GM23338 (cell line): ENCODE data around the gene FSIP2. TPM values are rescaled to one million over a fixed set of nuclear protein-coding genes. Genes with fewer than 3 reads are reported as not detected.

Source experiments
- ATAC-seq: fragments of 200-7000 bp; cut with Tn5 transposase; 3 replicates; pipeline ENCODE4 v1.9.1; 2020
- DNase-seq: peaks from one replicate; pipeline ENCODE4 v3.0.0-alpha.2; 2015; ENCODE audit warnings: low spot score
- H2AFZ ChIP-seq: fragments of 200-600 bp; sonication (generic); 2 replicates; pipeline ENCODE4 v1.8.0; 2016; ENCODE audit warnings: antibody characterized with exemption, mild to moderate bottlenecking, moderate library complexity
- H3F3A ChIP-seq: fragments of 200-600 bp; sonication (generic); replicated peaks from 2 replicates; pipeline ENCODE4 v1.8.0; 2017; ENCODE audit warnings: antibody characterized with exemption, mixed run types, low read depth
- H3K27ac ChIP-seq: fragments of 200-600 bp; sonication (generic); 2 replicates; pipeline ENCODE4 v1.6.1; 2016; ENCODE audit warnings: low read depth
- H3K27me3 ChIP-seq: fragments of 200-600 bp; sonication (generic); 2 replicates; pipeline ENCODE4 v1.8.0; 2016; ENCODE audit warnings: mild to moderate bottlenecking, mixed run types, moderate library complexity; ENCODE audit not compliant: insufficient read depth
- H3K36me3 ChIP-seq: fragments of 200-600 bp; sonication (generic); 2 replicates; pipeline ENCODE4 v1.8.0; 2016; ENCODE audit warnings: mild to moderate bottlenecking; ENCODE audit not compliant: insufficient read depth
- H3K4me1 ChIP-seq: fragments of 200-600 bp; sonication (generic); 2 replicates; pipeline ENCODE4 v1.8.0; 2016; ENCODE audit warnings: mild to moderate bottlenecking, moderate library complexity; ENCODE audit not compliant: insufficient read depth
- H3K4me2 ChIP-seq: fragments of 200-600 bp; sonication (generic); 2 replicates; pipeline ENCODE4 v1.7.1; 2017; ENCODE audit warnings: mixed run types
- H3K4me3 ChIP-seq: fragments of 200-600 bp; sonication (generic); 2 replicates; pipeline ENCODE4 v1.6.1; 2016; ENCODE audit warnings: mixed run types
- H3K79me2 ChIP-seq: fragments of 200-600 bp; sonication (generic); replicated peaks from 2 replicates; pipeline ENCODE4 v1.8.0; 2017; ENCODE audit warnings: mild to moderate bottlenecking; ENCODE audit not compliant: insufficient read depth
- H3K9me2 ChIP-seq: fragments of 200-600 bp; sonication (generic); 2 replicates; pipeline ENCODE4 v1.8.0; 2017; ENCODE audit not compliant: insufficient read depth
- H4K20me1 ChIP-seq: fragments of 200-600 bp; sonication (generic); replicated peaks from 2 replicates; pipeline ENCODE4 v1.8.0; 2017; ENCODE audit warnings: mild to moderate bottlenecking; ENCODE audit not compliant: insufficient read depth
- H3K27ac Mint-ChIP-seq: 2 replicates; pipeline ENCODE4 v1.8.0; 2020; ENCODE audit warnings: inconsistent platforms, mild to moderate bottlenecking, moderate library complexity, mixed read lengths
- H3K27me3 Mint-ChIP-seq: 3 replicates; pipeline ENCODE4 v1.8.0; 2022; ENCODE audit warnings: low read depth, mild to moderate bottlenecking, moderate library complexity, mixed read lengths, inconsistent platforms; ENCODE audit not compliant: insufficient read depth, poor library complexity
- H3K36me3 Mint-ChIP-seq: 3 replicates; pipeline ENCODE4 v1.8.0; 2021; ENCODE audit warnings: low read depth, mild to moderate bottlenecking, inconsistent platforms, moderate library complexity, mixed read lengths
- H3K4me1 Mint-ChIP-seq: 3 replicates; pipeline ENCODE4 v1.8.0; 2020; ENCODE audit warnings: mild to moderate bottlenecking, inconsistent platforms, mixed read lengths
- H3K4me3 Mint-ChIP-seq: 3 replicates; pipeline ENCODE4 v1.8.0; 2021; ENCODE audit warnings: moderate library complexity, mild to moderate bottlenecking, inconsistent platforms, mixed read lengths
- H3K9me3 Mint-ChIP-seq: 3 replicates; pipeline ENCODE4 v1.8.0; 2020; ENCODE audit warnings: moderate library complexity, mild to moderate bottlenecking, inconsistent platforms, mixed read lengths
- CREB1 ChIP-seq: fragments of 250-450 bp; sonication (Bioruptor Pico); IDR thresholded peaks from 2 replicates; pipeline ENCODE4 v1.5.0; 2020; ENCODE audit warnings: low read depth, mild to moderate bottlenecking, moderate library complexity
- CTCF ChIP-seq, 2 experiments: fragments of 200-600 bp in 1 of 2; sonication (generic) in 1 of 2; conservative IDR thresholded peaks; 2 replicates each; pipeline versions ENCODE4 v1.5.1 to v1.6.1; 2016 to 2017; ENCODE audit warnings: antibody characterized with exemption in 2 of 2, low read depth in 2 of 2, mild to moderate bottlenecking in 2 of 2, moderate library complexity in 1 of 2
- ETS1 ChIP-seq: IDR thresholded peaks from 2 replicates; pipeline ENCODE4 v1.6.1; 2016; ENCODE audit warnings: antibody characterized with exemption
- EZH2 ChIP-seq: fragments of 200-600 bp; sonication (generic); IDR thresholded peaks from one replicate; pipeline ENCODE4 v1.8.0; 2017; ENCODE audit warnings: antibody characterized with exemption, mild to moderate bottlenecking, low read depth; ENCODE audit not compliant: unreplicated experiment
- EZH2phosphoT487 ChIP-seq: fragments of 200-600 bp; sonication (generic); IDR thresholded peaks from one replicate; pipeline ENCODE4 v1.8.1; 2018; ENCODE audit warnings: antibody characterized with exemption; ENCODE audit not compliant: unreplicated experiment
- JUNB ChIP-seq: IDR thresholded peaks from one replicate; pipeline ENCODE4 v1.6.1; 2016; ENCODE audit warnings: antibody characterized with exemption; ENCODE audit not compliant: unreplicated experiment
- NANOG ChIP-seq: IDR thresholded peaks from 2 replicates; pipeline ENCODE4 v1.6.1; 2016; ENCODE audit warnings: antibody characterized with exemption, borderline replicate concordance
- POLR2AphosphoS5 ChIP-seq: IDR thresholded peaks from 2 replicates; pipeline ENCODE4 v1.6.1; 2016; ENCODE audit warnings: antibody characterized with exemption, low read depth
- REST ChIP-seq: IDR thresholded peaks from one replicate; pipeline ENCODE4 v1.6.1; 2018; ENCODE audit warnings: antibody characterized with exemption; ENCODE audit not compliant: unreplicated experiment
- STAT1 ChIP-seq: IDR thresholded peaks from one replicate; pipeline ENCODE4 v1.6.1; 2016; ENCODE audit warnings: antibody characterized with exemption; ENCODE audit not compliant: unreplicated experiment
- ZNF114 ChIP-seq: fragments of 250-450 bp; sonication (Bioruptor Pico); IDR thresholded peaks from 2 replicates; pipeline ENCODE4 v1.5.0; 2020; ENCODE audit warnings: mild to moderate bottlenecking, moderate library complexity
- ZNF331 ChIP-seq: fragments of 250-450 bp; sonication (Bioruptor Pico); IDR thresholded peaks from 2 replicates; pipeline ENCODE4 v1.5.0; 2020; ENCODE audit warnings: low read depth, mild to moderate bottlenecking, moderate library complexity
- polyA plus RNA-seq: library from polyadenylated mRNA; unstranded; fragments of >200 nt; fragmentation: Nextera tagmentation; extraction: Ambion mirVana; gene quantifications from 2 replicates; pipeline ENCODE4 v1.2.1, GENCODE V29; 2016
- total RNA-seq: library from RNA; depleted of rRNA; stranded (reverse); fragments of >200 nt; shearing (Covaris generic); gene quantifications from 2 replicates; pipeline ENCODE4 v1.2.3, GENCODE V29; 2014

Gene FSIP2
- total and polyA plus RNA-seq, 2 experiments from 2014 or later = 3.2 to 3.8 TPM

GRCh38 chr2:185823773-185824172, 85.2 kb downstream of the FSIP2 start:
- no peak for ATAC-seq
- Mint-ChIP-seq H3K9me3 (no peaks in the 10 kb centered on the region), H3K27ac (no peak overlapping the region), H3K4me3 (no peak overlapping the region), H3K27me3 (no peaks in the 10 kb centered on the region), H3K4me1 (no peaks in the 10 kb centered on the region), H3K36me3 (no peaks in the 10 kb centered on the region)
- no peak for TF ChIP-seq ETS1
- TF ChIP-seq POLR2AphosphoS5 = no peak
- no peak for TF ChIP-seq EZH2
- no peak for TF ChIP-seq CREB1 (CRISPR knock-in tag)
- TF ChIP-seq JUNB = no peak
- TF ChIP-seq EZH2phosphoT487 = no peak
- TF ChIP-seq NANOG = no peak
- no peak for TF ChIP-seq CTCF (conservative IDR thresholded peaks at IDR 0.05; ENCODE audit: low read depth in 2 of 2)
- Histone ChIP-seq H3K36me3 (no peaks in the 10 kb centered on the region), H3K79me2 (no peaks in the 10 kb centered on the region), H4K20me1 (no peaks in the 10 kb centered on the region), H3K4me1 (no peaks in the 10 kb centered on the region), H3K9me2 (no peaks in the 10 kb centered on the region), H3K4me3 (no peak overlapping the region), H2AFZ (no peak overlapping the region), H3K27ac (no peak overlapping the region), H3F3A (no peaks in the 10 kb centered on the region), H3K4me2 (no peak overlapping the region), H3K27me3 (no peaks in the 10 kb centered on the region)
- no peak for DNase-seq

GRCh38 chr2:185825557-185825956, 87.0 kb downstream of the FSIP2 start:
- Histone ChIP-seq H2AFZ (no peak overlapping the region), H3K36me3 (no peaks in the 10 kb centered on the region), H3K9me2 (no peaks in the 10 kb centered on the region), H3K4me1 (no peaks in the 10 kb centered on the region), H3K27me3 (no peaks in the 10 kb centered on the region), H3K4me3 (no peak overlapping the region), H3F3A (no peaks in the 10 kb centered on the region), H3K4me2 (no peak overlapping the region), H3K79me2 (no peaks in the 10 kb centered on the region), H4K20me1 (no peaks in the 10 kb centered on the region), H3K27ac (no peak overlapping the region)
- H3K36me3 Mint-ChIP-seq = no peaks in the 10 kb centered on the region
- no peak for DNase-seq
- no peaks in the 10 kb centered on the region for H3K4me1 Mint-ChIP-seq
- ATAC-seq = no peak
- no peaks in the 10 kb centered on the region for H3K27me3 Mint-ChIP-seq
- no peak overlapping the region for H3K27ac Mint-ChIP-seq
- no peaks in the 10 kb centered on the region for H3K9me3 Mint-ChIP-seq
- H3K4me3 Mint-ChIP-seq = no peak overlapping the region
- TF ChIP-seq REST = no peak
- no peak for TF ChIP-seq STAT1
- TF ChIP-seq EZH2 = no peak
- TF ChIP-seq NANOG = no peak
- no peak for TF ChIP-seq EZH2phosphoT487
- TF ChIP-seq ZNF114 (CRISPR knock-in tag) = no peak
- no peak for TF ChIP-seq ETS1
- TF ChIP-seq ZNF331 (CRISPR knock-in tag) = no peak
- TF ChIP-seq POLR2AphosphoS5 = no peak
